ENCODE results near the gene SEC23A. TPM values are rescaled to one million over a fixed set of nuclear protein-coding genes. Genes with fewer than 3 reads are reported as not detected.
"Not testable (repeated sequence)": the region's sequence is repeated elsewhere in the genome, so short reads cannot be mapped to it uniquely, and the experiment has no call there.

The SEC23A gene
- total and polyA plus RNA-seq, 2 of the 13 experiments (the other 11 are each of a cell fraction or from before 2014, with no cell fraction given) = 403 to 887 TPM

GRCh38 chr14:39143226-39143625 is 40.2 kb upstream of the SEC23A start:
- H3K27ac ChIP-seq (ENCODE audit: extremely low read length, insufficient read depth, low read length); intact Hi-C loops (cut with micrococcal nuclease; ENCODE audit: unreplicated experiment); H3K27me3 ChIP-seq (ENCODE audit: control insufficient read depth in 1 of 2, insufficient read depth in 2 of 2, low read length in 2 of 2); DNase-seq (ENCODE audit: low spot score); H3K4me3 ChIP-seq (replicated peaks in 1 of 3; ENCODE audit: insufficient read depth in 1 of 3, low read depth in 2 of 3, low read length in 3 of 3); H3K9me3 ChIP-seq (ENCODE audit: low read length); H4K20me1 ChIP-seq (ENCODE audit: insufficient read depth, low read length); BruUV-seq (replicated peaks); H3K9ac ChIP-seq (ENCODE audit: insufficient read depth, low read depth, low read length); ATAC-seq; H3K4me2 ChIP-seq (ENCODE audit: low read depth, low read length); FAIRE-seq; in situ Hi-C loops (cut with HindIII; ENCODE audit: extremely low pct_ligation_motif_present, low pct_unique_long_range_greater_than_20kb); POLR2A ChIA-PET; H3K79me2 ChIP-seq (ENCODE audit: insufficient read depth, low read length); CTCF ChIA-PET (ENCODE audit: low intra/inter-chr PET ratio, low total read pairs); H2AFZ ChIP-seq (ENCODE audit: low read length): not testable (repeated sequence)
- peak; percentile 72; the same call in 1 of the 2 replicates for TF ChIP-seq KLF13 (CRISPR knock-in tag; IDR thresholded peaks at IDR 0.05)
- TF ChIP-seq ZSCAN5A (CRISPR knock-in tag; IDR thresholded peaks at IDR 0.05; ENCODE audit: borderline replicate concordance) = peak; percentile 91; the same call in 1 of the 2 replicates
- TF ChIP-seq FOXO4 (CRISPR knock-in tag; conservative IDR thresholded peaks at IDR 0.05) = 0 out of 2 replicates have a peak, but pooled peaks have one; percentile 21
- WGBS (ENCODE audit: low lambda C conversion rate) = 85% methylated on average over 2 of the region's 2 CpGs
- peaks cover 5 to 15% of the 10 kb centered on the region in 2 experiments; a peak in 3 of 5 replicates for H3K36me3 ChIP-seq (replicated peaks in 1 of 2; ENCODE audit: control insufficient read depth in 1 of 2, insufficient read depth in 2 of 2, low read length in 2 of 2)
- H3K4me1 ChIP-seq (ENCODE audit: insufficient read depth, low read length) = peaks cover 13% of the 10 kb centered on the region

- in situ Hi-C loops (cut with HindIII; ENCODE audit: extremely low pct_ligation_motif_present, low pct_unique_long_range_greater_than_20kb); intact Hi-C loops (cut with micrococcal nuclease; ENCODE audit: unreplicated experiment); H3K4me3 ChIP-seq (replicated peaks in 1 of 3; ENCODE audit: insufficient read depth in 1 of 3, low read depth in 2 of 3, low read length in 3 of 3); H3K9me3 ChIP-seq (ENCODE audit: low read length); BruUV-seq (replicated peaks); FAIRE-seq; H3K27ac ChIP-seq (ENCODE audit: extremely low read length, insufficient read depth, low read length); ATAC-seq; H3K79me2 ChIP-seq (ENCODE audit: insufficient read depth, low read length); CTCF ChIA-PET (ENCODE audit: low intra/inter-chr PET ratio, low total read pairs); H3K9ac ChIP-seq (ENCODE audit: insufficient read depth, low read depth, low read length); H4K20me1 ChIP-seq (ENCODE audit: insufficient read depth, low read length); H3K4me2 ChIP-seq (ENCODE audit: low read depth, low read length); DNase-seq (ENCODE audit: low spot score); H2AFZ ChIP-seq (ENCODE audit: low read length); H3K27me3 ChIP-seq (ENCODE audit: control insufficient read depth in 1 of 2, insufficient read depth in 2 of 2, low read length in 2 of 2): not testable (repeated sequence)
- peaks cover 6 to 20% of the 10 kb centered on the region in 2 experiments; a peak in 4 of 5 replicates for H3K36me3 ChIP-seq (replicated peaks in 1 of 2; ENCODE audit: control insufficient read depth in 1 of 2, insufficient read depth in 2 of 2, low read length in 2 of 2)
- H3K4me1 ChIP-seq (ENCODE audit: insufficient read depth, low read length) = peaks cover 13% of the 10 kb centered on the region
- 100% methylated on average over 1 of the region's 1 CpG for WGBS (ENCODE audit: low lambda C conversion rate)
- POLR2A ChIA-PET = interaction anchor here (1.0 to 1.8 kb wide), 2 partner anchors 29 to 38 kb away, joined by 3 to 5 read pairs; partner anchors contain the start of genes SEC23A and TRAPPC6B
- 0 out of 2 replicates have a peak, but pooled peaks have one; percentile 26 for TF ChIP-seq ZNF280B (CRISPR knock-in tag; IDR thresholded peaks at IDR 0.05; ENCODE audit: borderline replicate concordance)
- TF ChIP-seq HOXA3 (CRISPR knock-in tag; IDR thresholded peaks at IDR 0.05) = 0 out of 2 replicates have a peak, but pooled peaks have one; percentile 26
- TF ChIP-seq ZFP41 (CRISPR knock-in tag; IDR thresholded peaks at IDR 0.05; ENCODE audit: borderline replicate concordance) = 0 out of 2 replicates have a peak, but pooled peaks have one; percentile 42
Observed at GRCh38 chr14:39141623-39142022, 38.6 kb upstream of the SEC23A start.
